NB4 (cell line): ENCODE data around the gene INHA.

Experiments
- POLR2A ChIP-seq: IDR thresholded peaks from 2 replicates; pipeline ENCODE4 v1.6.1; 2011; ENCODE audit warnings: mild to moderate bottlenecking; ENCODE audit not compliant: insufficient read length; ENCODE audit errors: extremely low read depth
- TF ChIP-seq, protein P1 (sequence below): IDR thresholded peaks from one replicate; pipeline ENCODE4 v1.5.1; 2012; ENCODE audit warnings: low read depth, low read length

DNA sequence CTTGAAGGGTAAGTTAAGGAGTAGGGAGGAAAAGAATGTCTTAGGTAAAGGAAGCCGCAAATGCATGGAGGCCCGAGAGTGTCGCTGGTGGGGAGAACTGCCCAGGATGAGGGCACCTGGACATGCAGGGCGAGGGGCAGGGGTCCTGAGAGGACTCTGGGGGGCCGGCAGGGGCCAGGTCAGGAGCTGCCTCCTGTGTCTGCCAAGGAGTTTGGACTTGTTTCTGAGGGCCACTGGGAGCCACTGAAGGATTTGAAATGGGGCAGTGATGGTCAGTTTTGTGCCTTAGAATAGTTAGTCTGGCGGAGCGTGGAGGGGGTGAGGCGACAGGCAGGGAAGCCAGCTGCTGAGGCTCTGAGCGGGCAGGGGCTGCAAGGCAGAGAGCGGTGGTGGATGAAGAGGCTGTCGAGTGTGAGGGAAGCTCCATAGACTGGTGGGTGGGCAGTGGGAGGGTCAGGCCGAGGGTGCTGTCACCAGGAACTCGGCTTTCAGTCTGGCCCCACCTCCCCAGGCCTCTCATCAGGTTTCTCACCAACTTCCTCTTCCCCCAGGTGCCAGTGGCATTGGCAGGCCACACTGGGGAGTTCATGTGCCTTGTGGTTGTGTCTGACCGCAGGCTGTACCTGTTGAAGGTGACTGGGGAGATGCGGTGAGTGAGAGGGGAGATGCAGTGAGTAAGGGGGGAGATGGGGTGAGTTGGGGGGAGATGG lies 40.6 kb downstream of the INHA start:
- TF ChIP-seq, protein P1, sequence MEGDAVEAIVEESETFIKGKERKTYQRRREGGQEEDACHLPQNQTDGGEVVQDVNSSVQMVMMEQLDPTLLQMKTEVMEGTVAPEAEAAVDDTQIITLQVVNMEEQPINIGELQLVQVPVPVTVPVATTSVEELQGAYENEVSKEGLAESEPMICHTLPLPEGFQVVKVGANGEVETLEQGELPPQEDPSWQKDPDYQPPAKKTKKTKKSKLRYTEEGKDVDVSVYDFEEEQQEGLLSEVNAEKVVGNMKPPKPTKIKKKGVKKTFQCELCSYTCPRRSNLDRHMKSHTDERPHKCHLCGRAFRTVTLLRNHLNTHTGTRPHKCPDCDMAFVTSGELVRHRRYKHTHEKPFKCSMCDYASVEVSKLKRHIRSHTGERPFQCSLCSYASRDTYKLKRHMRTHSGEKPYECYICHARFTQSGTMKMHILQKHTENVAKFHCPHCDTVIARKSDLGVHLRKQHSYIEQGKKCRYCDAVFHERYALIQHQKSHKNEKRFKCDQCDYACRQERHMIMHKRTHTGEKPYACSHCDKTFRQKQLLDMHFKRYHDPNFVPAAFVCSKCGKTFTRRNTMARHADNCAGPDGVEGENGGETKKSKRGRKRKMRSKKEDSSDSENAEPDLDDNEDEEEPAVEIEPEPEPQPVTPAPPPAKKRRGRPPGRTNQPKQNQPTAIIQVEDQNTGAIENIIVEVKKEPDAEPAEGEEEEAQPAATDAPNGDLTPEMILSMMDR, result no peak
- TF ChIP-seq POLR2A, result no peak
